Uterus (tissue), 2 donors: ENCODE results near the gene RFX6.

Experiments used
- CTCF ChIP-seq, 4 experiments: fragments of 200-600 bp in 2 of 4; fragments of 450-650 bp in 2 of 4; sonication (generic) in 2 of 4; IDR thresholded peaks; one replicate each; pipeline ENCODE4 v1.5.1; 2016 to 2019; ENCODE audit warnings: antibody characterized with exemption in 4 of 4, mild to moderate bottlenecking in 2 of 4, moderate library complexity in 1 of 4
- POLR2A ChIP-seq, 2 donors: fragments of 450-650 bp; IDR thresholded peaks; one replicate each; pipeline ENCODE4 v1.6.1; 2016; ENCODE audit warnings: antibody characterized with exemption in 2 of 2, mild to moderate bottlenecking in 1 of 2, moderate library complexity in 1 of 2

GRCh38 chr6:116827561-116828240 lies 49.3 kb upstream of the RFX6 start:
- TF ChIP-seq CTCF (IDR thresholded peaks at IDR 0.05) (no peak), POLR2A (IDR thresholded peaks at IDR 0.05) (no peak)
